OCI-LY1 (cell line): ENCODE measurements around the gene UBA52.

Source experiments
- H2AFZ ChIP-seq: fragments of 200-600 bp; sonication (generic), shearing (Covaris generic); 2 replicates; pipeline ENCODE4 v1.6.0; 2014; ENCODE audit warnings: antibody characterized with exemption, mild to moderate bottlenecking, low read length
- H3F3A ChIP-seq: fragments of 200-600 bp; sonication (generic), shearing (Covaris generic); 2 replicates; pipeline ENCODE4 v1.6.0; 2014; ENCODE audit warnings: mild to moderate bottlenecking, antibody characterized with exemption, low read length, moderate library complexity; ENCODE audit not compliant: insufficient read depth
- H3K27ac ChIP-seq: fragments of 200-600 bp; sonication (generic); 2 replicates; pipeline ENCODE4 v1.5.1; 2014; ENCODE audit warnings: low read length, mixed run types, mild to moderate bottlenecking, low read depth; ENCODE audit not compliant: poor library complexity, severe bottlenecking
- H3K27me3 ChIP-seq: fragments of 200-600 bp; sonication (generic); 2 replicates; pipeline ENCODE4 v1.6.0; 2014; ENCODE audit warnings: antibody characterized with exemption, mild to moderate bottlenecking, low read length, moderate library complexity; ENCODE audit not compliant: insufficient read depth
- H3K36me3 ChIP-seq: fragments of 200-600 bp; sonication (generic); 2 replicates; pipeline ENCODE4 v1.6.1; 2014; ENCODE audit warnings: mild to moderate bottlenecking, antibody characterized with exemption, low read length, moderate library complexity, mixed read lengths; ENCODE audit not compliant: insufficient read depth
- H3K4me1 ChIP-seq: fragments of 200-600 bp; sonication (generic); 2 replicates; pipeline ENCODE4 v1.5.1; 2014; ENCODE audit warnings: mild to moderate bottlenecking, low read length, moderate library complexity; ENCODE audit not compliant: insufficient read depth, severe bottlenecking
- H3K4me2 ChIP-seq: fragments of 200-600 bp; sonication (generic), shearing (Covaris generic); 2 replicates; pipeline ENCODE4 v1.6.1; 2014; ENCODE audit warnings: low read length
- H3K4me3 ChIP-seq: fragments of 200-600 bp; sonication (generic); 2 replicates; pipeline ENCODE4 v1.5.1; 2014; ENCODE audit warnings: low read length, low read depth, mild to moderate bottlenecking, mixed read lengths; ENCODE audit not compliant: poor library complexity, severe bottlenecking
- H3K79me2 ChIP-seq: fragments of 200-600 bp; shearing (Covaris generic); 2 replicates; pipeline ENCODE4 v1.6.1; 2016; ENCODE audit warnings: mixed run types, low read length, mixed read lengths; ENCODE audit not compliant: insufficient read depth
- H3K9ac ChIP-seq: fragments of 200-600 bp; sonication (generic), shearing (Covaris generic); 2 replicates; pipeline ENCODE4 v1.6.1; 2014; ENCODE audit warnings: mild to moderate bottlenecking, low read length, mixed read lengths
- H3K9me2 ChIP-seq: fragments of 200-600 bp; sonication (generic), shearing (Covaris generic); 2 replicates; pipeline ENCODE4 v1.6.1; 2014; ENCODE audit warnings: low read depth, mild to moderate bottlenecking, low read length, mixed read lengths
- H3K9me3 ChIP-seq: fragments of 200-600 bp; shearing (Covaris generic); 2 replicates; pipeline ENCODE4 v1.6.1; 2014; ENCODE audit warnings: low read length, mixed read lengths
- H4K20me1 ChIP-seq: fragments of 200-600 bp; sonication (generic), shearing (Covaris generic); 2 replicates; pipeline ENCODE4 v1.6.0; 2016; ENCODE audit warnings: mild to moderate bottlenecking, low read length; ENCODE audit not compliant: insufficient read depth
- CTCF ChIP-seq: fragments of 200-600 bp; sonication (generic), shearing (Covaris generic); IDR thresholded peaks from 2 replicates; pipeline ENCODE4 v1.5.1; 2017; ENCODE audit warnings: mild to moderate bottlenecking, antibody characterized with exemption, low read length, moderate library complexity, mixed read lengths
- EZH2 ChIP-seq: fragments of 200-600 bp; sonication (generic), shearing (Covaris generic); IDR thresholded peaks from 2 replicates; pipeline ENCODE4 v1.8.0; 2017; ENCODE audit warnings: borderline replicate concordance, mixed run types, mild to moderate bottlenecking, antibody characterized with exemption, low read length, moderate library complexity, mixed read lengths

The UBA52 gene

GRCh38 chr19:18617562-18617961 lies 45.9 kb downstream of the UBA52 start:
- no peaks in the 10 kb centered on the region for H3K9me2 ChIP-seq
- TF ChIP-seq CTCF (no peak), EZH2 (no peak)
- H3K36me3 ChIP-seq = no peaks in the 10 kb centered on the region
- no peaks in the 10 kb centered on the region for H3K79me2 ChIP-seq
- no peaks in the 10 kb centered on the region for H3K4me1 ChIP-seq
- H3K27ac ChIP-seq = no peak overlapping the region
- no peak overlapping the region for H2AFZ ChIP-seq
- no peaks in the 10 kb centered on the region for H3F3A ChIP-seq
- no peaks in the 10 kb centered on the region for H4K20me1 ChIP-seq
- no peak overlapping the region for H3K4me3 ChIP-seq
- peaks cover 10% of the 10 kb centered on the region; the same call in 1 of the 2 replicates for H3K27me3 ChIP-seq
- H3K4me2 ChIP-seq = no peak overlapping the region
- no peaks in the 10 kb centered on the region for H3K9me3 ChIP-seq
- H3K9ac ChIP-seq = no peak overlapping the region

- H4K20me1 ChIP-seq = no peaks in the 10 kb centered on the region
- H3K36me3 ChIP-seq = no peaks in the 10 kb centered on the region
- H3K27ac ChIP-seq = no peak overlapping the region
- no peaks in the 10 kb centered on the region for H3K9me2 ChIP-seq
- H3F3A ChIP-seq = no peaks in the 10 kb centered on the region
- H3K9me3 ChIP-seq = no peaks in the 10 kb centered on the region
- no peaks in the 10 kb centered on the region for H3K4me1 ChIP-seq
- H2AFZ ChIP-seq = no peak overlapping the region
- no peaks in the 10 kb centered on the region for H3K79me2 ChIP-seq
- H3K27me3 ChIP-seq = peaks cover 10% of the 10 kb centered on the region; the same call in 1 of the 2 replicates
- no peak overlapping the region for H3K4me2 ChIP-seq
- no peak overlapping the region for H3K9ac ChIP-seq
- no peak for TF ChIP-seq EZH2
- no peak for TF ChIP-seq CTCF
- no peak overlapping the region for H3K4me3 ChIP-seq
Observed at GRCh38 chr19:18618236-18618635, 46.6 kb downstream of the UBA52 start.

GRCh38 chr19:18620311-18620710 lies 48.7 kb downstream of the UBA52 start:
- TF ChIP-seq CTCF (no peak), EZH2 (no peak)

More at GRCh38 chr19:18620311-18620710, 48.7 kb downstream of the UBA52 start:
- Histone ChIP-seq H3K9me3 (no peaks in the 10 kb centered on the region), H3K36me3 (no peaks in the 10 kb centered on the region), H3K27ac (no peak overlapping the region), H3K4me3 (no peak overlapping the region), H3K79me2 (no peaks in the 10 kb centered on the region), H3K9ac (no peak overlapping the region), H2AFZ (no peak overlapping the region), H3F3A (no peaks in the 10 kb centered on the region), H3K4me1 (no peaks in the 10 kb centered on the region), H3K27me3 (peaks cover 10% of the 10 kb centered on the region; the same call in 1 of the 2 replicates), H3K9me2 (no peaks in the 10 kb centered on the region), H3K4me2 (no peak overlapping the region), H4K20me1 (no peaks in the 10 kb centered on the region)
